ENCODE measurements around the gene ROBO1.

DNA sequence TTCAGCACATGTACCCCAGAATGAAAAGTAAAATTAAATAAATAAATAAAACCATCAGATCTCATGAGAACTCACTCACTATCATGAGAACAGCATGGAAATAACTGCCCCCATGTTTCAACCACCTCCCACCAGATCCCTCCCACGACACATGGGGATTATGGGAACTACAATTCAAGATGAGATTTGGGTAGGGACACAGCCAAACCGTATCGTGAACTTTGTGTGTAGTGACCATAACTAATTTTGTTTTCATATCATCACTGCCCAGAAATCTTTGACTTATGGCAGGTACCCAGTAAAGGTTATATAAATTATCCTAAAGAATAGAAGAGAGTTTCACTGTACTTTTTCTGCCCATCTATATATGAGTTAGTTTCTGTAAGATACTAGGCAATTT lies 766.5 kb downstream of the ROBO1 start:
- TF ChIP-seq ZNF274 (CRISPR knock-in tag; IDR thresholded peaks at IDR 0.05) (no peak), ZNF232 (CRISPR knock-in tag; IDR thresholded peaks at IDR 0.05; ENCODE audit: borderline replicate concordance) (no peak), POLR2AphosphoS5 (IDR thresholded peaks at IDR 0.05; ENCODE audit: low read depth, low read length) (no peak)
